Measurements from ENCODE around the gene PELI3.
"Not testable (repeated sequence)": the region's sequence is repeated elsewhere in the genome, so short reads cannot be mapped to it uniquely, and the experiment has no call there.

The PELI3 gene

DNA sequence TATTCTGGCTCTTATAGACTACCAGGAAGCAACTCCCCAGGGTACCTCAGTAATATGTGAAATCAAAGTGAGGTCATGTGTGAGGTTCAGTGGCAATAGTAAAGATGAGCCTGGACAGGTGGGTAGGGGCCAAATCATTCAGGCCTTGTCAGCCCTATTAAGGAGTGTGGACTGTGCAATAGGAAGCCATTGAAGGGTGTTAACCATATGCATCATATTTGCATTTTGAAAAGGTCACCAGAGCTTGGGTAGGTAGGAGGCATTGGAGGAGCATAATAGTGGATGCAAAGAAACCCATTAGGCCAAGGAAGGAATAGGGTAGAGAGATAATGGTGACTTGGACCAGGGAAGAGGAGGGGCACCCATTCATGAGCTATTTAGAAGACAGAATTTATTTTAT, 19.7 kb upstream of the PELI3 start:
- DNase-seq (ENCODE audit: low spot score): no peak

DNA sequence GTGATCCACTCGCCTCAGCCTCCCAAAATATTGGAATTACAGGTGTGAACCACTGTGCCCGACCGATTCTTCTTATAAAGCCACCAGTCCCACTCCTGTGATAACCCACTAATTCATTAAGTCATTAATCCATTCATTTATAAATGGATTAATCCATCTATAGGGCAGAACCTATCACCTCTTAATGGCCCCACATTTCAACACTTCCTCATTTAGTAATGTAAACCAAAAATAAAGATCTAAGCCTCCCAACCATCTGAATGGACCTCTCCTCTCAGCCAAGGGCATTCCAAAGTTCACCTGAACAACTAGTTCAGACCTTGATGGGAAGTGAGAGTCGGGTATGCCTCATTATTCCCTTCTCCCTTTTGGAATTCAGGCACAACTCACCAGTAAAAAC, 18.2 kb upstream of the PELI3 start:
- no peak for DNase-seq (ENCODE audit: low spot score)

DNA sequence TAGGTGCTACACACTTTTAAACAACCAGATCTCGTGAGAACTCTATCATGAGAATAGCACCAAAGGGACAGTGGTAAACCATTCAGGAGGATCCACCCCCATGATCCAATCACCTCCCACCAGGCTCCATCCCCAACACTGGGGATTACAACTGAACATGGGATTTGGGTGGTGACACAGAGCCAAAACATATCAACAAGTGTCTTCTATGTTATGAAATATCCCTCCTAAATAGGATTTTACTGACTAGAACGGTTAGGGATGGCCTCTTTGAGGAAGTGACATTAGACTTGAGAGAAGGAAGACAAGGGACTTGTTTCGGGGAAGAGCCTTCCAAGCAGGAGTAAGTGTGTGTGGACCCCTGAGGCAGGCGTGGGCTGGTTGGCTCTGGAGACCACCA, 16.1 kb upstream of the PELI3 start:
- DNase-seq (ENCODE audit: low spot score): no peak

DNA sequence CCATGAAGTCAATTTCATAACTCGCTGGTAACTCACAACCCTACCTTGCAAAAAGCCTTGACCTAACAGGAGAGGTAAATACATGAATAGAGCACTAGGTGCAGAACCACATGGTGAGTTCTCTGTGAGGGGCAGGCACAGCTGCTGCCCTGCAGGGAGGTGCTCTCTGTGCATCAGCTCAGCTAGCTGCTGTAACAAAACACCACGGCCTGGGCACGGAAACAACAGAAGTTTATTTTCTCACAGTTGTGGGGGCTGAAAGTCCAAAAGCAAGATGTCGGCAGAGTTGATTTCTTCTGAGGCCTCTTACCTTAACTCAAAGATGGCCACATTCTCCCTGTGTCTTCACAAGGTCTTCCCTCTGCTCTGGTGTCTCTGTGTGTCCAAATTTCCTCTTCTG, 15.0 kb upstream of the PELI3 start:
- no peak for DNase-seq (ENCODE audit: low spot score)

DNA sequence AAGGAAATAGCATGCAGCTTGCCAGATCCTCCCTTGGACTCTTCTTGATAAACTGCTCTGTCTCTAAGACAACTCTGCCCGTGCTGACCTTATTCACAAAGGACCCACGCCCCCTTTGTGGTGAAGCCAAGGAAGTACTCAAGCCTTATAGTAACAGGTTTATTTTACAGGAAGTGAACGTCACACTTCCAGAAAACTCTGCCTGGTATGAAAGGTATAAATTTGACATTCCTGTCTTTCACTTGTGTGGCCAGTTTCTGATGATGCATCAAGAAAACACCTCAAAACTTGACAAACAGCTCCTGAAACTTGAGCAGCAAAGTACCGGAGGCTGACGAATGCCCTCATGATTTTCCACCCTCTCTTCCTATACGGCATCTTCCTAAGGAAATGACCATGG, 12.5 kb upstream of the PELI3 start:
- no peak for DNase-seq (ENCODE audit: low spot score)

DNA sequence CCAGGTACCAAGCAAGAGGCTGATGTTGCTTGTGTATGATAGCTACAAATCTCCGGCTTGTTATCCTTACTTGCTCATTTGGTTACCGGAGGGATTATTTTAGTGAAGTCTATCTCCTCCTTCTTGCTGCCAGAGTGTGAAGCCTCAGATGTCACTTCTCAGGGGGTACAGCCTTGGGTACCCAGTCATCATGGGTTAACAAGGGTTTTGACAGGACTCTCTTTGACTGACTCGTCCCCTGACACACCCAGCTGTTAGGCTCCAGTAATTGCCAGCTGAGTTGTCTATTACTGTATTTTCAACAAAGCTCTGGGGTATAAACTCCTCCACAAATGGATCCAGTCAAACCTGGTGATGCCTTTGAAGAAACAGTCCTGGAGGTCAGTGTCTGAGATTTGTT, 11.9 kb upstream of the PELI3 start:
- no peak for DNase-seq (ENCODE audit: low spot score)

DNA sequence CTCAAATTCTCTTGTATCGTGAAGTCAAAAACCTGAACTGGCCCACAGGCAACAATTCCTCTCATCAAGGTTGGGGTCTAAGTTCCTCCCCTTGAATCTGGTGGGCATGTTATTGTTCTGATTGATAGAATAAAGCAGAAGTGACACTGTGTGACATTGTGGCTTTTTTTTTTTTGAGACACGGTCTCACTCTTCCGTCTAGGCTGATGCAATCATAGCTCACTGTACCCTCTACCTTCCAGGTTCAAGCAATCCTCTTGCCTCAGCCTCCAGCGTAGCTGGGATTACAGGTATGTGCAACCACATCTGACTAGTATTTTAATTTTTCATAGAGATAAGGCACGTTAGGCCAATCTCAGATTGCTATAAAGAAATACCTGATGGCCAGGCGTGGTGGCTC, 8.9 kb upstream of the PELI3 start:
- no peak for DNase-seq (ENCODE audit: low spot score)

DNA sequence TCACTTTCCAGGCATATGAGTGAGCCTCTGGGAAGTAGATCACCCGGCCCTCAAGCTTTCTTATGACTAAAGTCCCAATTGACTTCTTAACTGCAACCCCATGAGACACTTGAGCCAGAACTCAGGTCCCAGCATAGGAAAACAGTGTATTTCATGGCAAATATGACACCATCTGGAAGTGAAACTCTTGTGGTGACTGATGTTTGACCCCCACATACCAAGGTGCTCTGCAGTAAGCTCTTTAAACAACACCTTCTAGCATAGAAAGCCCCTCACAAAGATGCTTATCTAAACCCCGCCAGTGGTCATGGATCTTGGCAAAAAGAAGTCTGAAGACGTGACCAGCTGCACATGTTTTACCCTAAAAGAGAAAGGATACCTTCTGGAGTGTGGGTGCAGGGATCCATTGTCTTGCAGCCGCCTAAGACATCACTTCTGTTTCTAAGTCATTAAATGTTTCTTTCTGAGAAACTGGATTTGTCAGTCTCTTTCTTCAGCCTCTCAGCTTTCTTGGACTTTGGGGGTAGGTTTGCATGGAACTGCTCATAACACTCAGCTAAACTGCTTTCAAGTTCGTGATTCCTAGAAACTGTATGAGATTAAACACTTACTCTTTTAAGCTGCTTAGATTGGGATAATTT, 7.4 kb upstream of the PELI3 start:
- DNase-seq (ENCODE audit: low spot score): no peak

DNA sequence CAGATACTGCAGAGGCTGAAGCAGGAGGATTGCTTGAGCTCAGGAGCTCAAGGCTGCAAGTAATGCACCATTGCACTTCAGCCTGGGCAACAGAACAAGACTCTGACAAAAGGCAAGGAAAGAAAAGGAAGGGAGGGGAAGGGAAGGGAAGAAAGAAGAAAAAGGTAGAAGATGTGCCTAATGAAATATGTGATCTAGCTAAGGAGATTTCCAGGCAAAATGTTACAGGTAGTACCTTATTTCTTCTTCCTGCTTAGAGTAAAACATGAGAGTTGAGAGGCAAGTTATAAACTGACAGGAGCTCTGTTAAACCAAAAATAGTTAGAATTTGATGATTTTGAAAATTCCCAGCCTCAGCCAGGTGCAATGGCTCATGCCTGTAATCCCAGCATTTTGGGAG, 4.7 kb upstream of the PELI3 start:
- DNase-seq (ENCODE audit: low spot score): no peak

DNA sequence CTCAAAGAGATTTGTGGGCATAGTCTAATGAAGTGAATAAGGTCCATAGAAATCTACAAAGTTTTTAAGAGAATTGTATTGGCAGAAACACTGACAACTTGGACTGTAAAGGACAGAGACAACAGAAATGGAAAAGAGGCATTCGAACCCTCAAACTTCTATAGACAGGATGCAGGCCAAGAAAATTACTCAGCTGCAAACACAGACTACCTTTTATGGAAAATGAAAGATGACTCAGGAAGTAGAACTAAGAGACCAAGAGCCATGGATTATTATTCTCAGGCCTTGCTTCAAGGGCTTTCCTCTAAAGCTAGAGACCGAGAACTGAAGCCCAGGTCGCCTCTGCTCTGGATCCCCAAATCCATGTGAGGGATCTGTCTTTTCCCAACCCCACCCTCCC, 3.8 kb upstream of the PELI3 start:
- DNase-seq (ENCODE audit: low spot score): no peak

DNA sequence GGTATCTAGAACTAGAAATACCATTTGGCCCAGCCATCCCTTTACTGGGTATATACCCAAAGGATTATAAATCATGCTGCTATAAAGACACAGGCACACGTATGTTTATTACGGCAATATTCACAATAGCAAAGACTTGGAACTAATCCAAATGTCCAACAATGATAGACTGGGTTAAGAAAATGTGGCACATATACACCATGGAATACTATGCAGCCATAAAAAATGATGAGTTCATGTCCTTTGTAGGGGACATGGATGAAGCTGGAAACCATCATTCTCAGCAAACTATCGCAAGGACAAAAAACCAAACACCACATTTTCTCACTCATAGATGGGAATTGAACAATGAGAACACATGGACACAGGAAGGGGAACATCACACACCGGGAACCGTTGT, 2.6 kb upstream of the PELI3 start:
- not testable (repeated sequence) for DNase-seq (ENCODE audit: low spot score)

DNA sequence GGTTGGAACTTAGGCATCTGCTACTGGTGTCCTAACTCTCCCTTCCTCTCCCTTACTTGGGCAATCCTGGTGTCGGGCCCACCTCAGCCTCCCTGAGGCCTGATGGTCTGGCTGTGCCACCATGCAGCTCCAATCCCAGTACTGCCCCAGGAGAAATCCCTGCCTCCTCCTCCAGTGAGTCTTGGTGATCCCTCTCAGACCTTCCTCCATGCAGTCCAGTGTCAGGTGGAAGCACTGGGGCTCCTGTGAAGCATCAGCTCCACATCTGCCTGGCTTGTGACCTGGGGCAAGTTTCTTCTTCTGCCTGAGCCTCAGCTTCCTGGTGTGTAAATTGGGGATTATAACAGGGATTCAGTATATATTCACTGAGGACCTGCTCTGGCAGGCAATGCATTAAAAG, 1.8 kb upstream of the PELI3 start:
- no peak for DNase-seq (ENCODE audit: low spot score)

DNA sequence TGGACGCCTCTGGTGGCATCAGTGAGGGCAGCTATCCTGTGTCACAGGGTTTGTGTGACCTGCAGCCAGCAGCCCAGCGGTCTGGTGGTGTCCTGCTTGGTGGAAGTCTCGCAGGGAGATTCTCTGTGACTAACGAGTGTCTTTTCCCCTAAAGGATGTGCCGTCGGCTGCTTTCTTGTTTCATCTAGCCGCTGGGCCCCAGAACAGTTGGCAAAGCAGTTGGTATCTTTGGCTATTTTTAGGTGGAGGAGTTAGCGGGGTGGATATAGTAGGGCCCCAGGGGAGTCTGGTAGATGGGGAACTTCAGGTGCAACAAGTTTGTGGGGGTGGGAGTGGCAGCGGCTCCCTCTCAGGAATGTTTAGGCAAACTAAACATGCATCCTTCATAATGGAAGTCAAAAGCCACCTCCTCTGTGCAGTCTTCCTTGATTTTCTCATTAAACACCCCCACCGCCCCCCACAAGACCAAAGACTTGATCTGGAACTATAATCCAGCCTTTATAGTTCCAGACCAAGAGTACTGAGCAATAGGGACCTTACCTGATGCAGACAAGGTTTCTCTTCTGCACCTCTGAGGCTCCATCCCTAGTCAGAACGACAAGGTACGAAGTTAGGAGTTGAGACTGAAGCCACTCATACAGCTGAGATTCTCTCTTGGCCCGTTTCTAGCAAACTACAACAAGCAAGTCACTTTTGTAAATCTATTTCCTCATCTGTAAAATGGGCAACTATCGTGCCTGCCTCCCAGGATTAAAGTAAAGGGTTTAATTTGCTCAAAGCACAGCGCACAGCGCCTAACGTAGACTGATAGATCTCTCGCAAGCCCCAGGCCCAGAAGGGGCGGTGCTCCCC, 1.1 kb upstream of the PELI3 start:
- DNase-seq (ENCODE audit: low spot score): no peak

DNA sequence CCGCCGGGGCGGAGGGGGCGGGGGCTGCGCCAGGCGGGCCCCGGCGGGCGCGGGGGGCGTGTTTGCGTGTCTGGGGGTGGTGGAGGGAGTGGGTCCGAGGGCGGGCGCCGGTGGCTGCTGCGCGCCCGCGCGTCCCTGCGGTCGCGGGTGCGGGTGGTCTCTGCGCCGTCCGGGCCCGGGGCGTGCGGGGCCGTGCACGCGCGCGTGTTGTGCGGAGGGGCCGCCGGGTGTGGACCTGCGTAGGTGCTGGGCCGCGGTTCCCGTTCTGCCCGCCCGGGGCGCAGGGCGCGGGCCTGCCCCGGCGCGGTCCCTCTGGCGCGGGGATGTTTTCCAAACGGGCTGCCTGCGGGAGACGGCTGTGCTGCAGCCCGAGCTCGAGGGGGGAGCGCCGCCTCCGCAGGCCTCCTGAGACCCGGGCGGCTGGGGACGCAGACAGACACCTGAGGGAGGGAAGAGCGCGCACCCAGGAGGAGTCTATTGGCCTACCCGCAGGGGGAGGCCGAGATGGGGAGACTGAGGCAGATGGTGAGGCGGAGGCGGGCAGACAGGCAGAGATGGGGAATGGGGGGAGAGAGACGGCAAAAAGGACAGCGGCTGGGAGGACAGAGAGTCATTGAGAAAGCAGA, 442 bp downstream of the PELI3 start:
- peak; percentile 35 for DNase-seq (ENCODE audit: low spot score)

DNA sequence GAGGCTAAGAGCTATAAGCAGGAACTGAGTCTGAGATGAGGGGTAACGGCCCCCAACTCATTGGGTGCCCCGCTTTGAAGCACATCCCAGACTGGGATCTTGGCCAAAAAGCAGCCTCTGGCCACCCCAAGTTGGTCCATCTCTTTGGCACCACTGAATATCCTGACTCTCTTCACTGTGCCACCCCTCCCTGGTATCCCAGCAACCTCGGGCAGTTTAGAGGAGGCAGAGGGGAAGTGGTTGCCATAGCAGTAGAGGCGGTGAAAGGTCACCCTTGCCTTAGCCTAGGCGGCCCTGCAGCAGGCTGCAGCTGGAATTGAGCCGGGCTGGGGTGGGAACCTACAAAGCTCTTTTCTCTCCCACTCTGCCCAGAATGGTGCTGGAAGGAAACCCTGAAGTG, 1.1 kb downstream of the PELI3 start:
- DNase-seq (ENCODE audit: low spot score): peak; percentile 15

DNA sequence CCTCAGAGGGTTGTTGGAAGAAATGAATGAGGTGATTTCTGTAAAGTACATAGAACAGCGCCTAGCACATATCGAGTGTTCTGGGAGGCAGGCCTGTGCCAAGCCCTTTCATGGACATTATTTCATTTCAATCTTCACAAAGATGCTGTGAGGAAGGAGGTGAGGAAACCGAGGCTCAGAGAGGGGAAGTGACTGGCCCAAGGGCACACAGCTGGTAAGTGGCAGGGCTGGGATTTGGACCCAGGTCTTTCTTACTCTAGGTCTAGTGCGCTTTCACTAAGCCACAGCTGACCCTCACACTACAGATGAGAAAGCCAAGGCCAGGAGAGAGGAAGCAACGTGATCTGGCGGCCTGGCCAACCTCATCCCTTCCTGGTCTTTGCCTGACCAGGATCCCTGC, 2.0 kb downstream of the PELI3 start:
- no peak for DNase-seq (ENCODE audit: low spot score)

DNA sequence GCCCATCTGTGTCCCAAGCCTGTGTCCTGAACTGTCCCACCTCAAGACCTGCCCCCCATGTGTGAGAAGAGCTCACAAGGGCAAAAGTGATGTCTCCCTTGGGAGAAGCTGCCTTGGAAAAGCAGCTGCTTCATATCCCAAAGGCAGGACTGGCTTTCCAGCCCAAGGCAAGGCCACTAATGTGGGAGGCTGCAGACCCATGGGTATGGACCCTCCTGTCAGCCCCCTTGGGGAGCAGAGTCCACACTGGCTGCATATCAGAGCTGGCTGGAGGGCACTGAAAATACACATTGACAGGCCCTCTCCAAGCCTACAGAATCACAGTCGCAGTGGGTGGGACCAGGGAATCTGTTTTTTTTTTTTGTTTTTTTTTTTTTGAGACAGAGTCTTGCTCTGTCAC, 2.7 kb downstream of the PELI3 start:
- DNase-seq (ENCODE audit: low spot score): no peak

DNA sequence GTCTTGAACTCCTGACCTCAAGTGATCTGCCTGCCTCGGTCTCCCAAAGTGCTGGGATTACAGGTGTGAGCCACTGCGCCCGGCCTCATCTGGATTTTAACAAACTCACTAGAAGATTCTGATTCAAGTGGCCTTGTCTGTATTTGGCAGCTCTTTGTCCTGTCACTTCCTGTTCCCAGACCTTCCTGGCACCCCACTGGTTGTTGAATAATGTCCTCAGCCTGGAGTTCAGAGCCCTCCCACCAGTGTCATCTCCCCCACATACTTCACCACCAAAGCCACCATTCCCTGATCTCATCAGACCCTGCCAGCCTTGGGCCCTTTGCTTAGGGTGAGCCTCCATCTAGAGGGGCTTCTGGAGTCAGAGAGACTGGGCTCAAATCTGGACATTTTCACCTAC, 3.3 kb downstream of the PELI3 start:
- no peak for DNase-seq (ENCODE audit: low spot score)

DNA sequence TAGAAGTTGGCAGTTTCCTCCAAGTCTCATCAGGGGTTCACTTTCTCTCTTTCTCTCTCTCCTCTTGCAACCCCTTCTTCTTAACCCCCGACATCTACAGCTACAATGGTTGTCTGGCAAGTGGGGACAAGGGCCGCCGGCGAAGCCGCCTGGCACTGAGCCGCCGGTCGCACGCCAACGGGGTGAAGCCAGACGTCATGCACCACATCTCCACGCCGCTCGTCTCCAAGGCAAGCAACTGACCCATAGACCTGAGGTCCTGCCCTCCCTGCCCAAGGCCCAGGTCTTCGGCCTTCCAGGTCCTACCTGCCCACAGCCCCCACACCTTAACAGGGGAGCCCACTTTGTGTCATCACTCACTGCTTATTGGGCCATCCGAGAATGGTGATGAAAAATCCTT, 4.4 kb downstream of the PELI3 start:
- no peak for DNase-seq (ENCODE audit: low spot score)

DNA sequence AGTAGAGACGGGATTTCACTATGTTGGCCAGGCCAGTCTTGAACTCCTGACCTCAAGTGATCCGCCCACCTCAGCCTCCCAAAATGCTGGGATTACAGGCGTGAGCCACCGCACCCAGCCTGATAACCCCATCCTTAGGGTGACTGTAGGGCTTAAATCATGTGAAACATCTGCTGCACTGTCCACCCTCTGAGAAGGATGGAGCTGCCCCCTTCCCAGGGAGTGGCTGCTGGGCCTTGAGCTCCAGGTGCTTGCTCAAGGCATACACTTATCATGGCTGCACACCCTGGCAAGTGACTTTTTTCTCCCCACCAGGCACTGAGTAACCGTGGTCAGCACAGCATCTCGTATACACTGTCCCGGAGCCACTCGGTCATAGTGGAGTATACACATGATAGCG, 5.3 kb downstream of the PELI3 start:
- no peak for DNase-seq (ENCODE audit: low spot score)

DNA sequence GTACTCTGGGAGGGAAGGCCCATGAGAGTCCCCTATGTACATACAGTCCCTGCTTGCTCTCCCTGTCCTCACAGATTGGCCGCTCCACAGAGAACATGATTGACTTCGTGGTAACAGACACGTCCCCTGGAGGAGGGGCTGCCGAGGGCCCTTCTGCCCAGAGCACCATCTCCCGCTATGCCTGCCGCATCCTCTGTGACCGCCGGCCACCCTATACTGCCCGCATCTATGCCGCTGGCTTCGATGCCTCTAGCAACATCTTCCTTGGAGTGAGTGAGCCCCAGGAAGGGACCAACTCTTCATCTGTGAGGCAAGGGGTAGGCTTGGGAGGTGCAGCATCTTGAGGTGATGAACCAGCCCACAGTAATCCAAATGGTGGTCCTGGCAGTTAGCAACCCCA, 6.5 kb downstream of the PELI3 start:
- DNase-seq (ENCODE audit: low spot score): no peak

DNA sequence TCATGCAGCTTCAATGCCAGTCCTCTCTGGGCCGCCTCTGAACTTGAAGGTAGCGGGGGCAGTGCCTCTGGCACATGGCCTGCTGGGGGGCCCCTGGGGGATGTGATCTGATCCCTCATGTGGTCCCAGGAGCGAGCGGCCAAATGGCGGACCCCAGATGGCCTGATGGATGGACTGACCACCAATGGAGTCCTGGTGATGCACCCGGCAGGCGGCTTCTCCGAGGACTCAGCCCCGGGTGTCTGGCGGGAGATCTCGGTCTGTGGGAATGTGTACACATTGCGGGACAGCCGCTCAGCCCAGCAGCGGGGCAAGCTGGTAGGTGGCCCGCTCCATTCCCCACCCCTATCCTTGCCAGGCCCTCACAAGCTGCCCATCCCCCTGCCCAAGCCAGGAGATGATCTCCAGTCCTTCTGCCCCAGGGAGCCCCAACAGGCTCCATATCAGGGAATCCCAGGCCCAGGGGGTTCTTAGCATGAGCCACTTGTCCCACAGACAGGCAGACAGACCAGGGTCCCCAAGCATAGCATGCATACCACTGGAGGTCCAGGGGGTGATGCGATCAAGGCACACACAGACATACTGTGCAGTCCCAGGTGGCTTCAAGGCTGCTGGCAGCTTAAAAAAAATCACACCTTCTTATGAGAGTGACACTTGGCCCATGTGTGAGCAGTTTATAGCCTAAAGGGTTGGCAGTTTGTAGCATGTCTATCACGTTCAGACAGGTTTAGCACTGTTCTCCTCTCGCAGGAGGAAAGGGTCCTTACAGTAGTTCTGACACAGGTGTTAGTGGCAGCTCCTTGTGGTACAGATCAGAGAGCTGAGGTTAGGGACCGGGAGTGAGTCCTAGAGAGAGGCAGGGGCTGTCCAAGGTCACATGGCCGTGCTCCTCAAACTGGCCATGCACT, 7.2 kb downstream of the PELI3 start:
- no peak for DNase-seq (ENCODE audit: low spot score)

Measured in LoVo (cell line).